OCI-LY7 (cell line): ENCODE data around the gene WDR7.

Experiments used
- EZH2phosphoT487 ChIP-seq: fragments of 200-600 bp; sonication (generic); IDR thresholded peaks from 2 replicates; pipeline ENCODE4 v1.6.1; 2018; ENCODE audit warnings: low read depth, borderline replicate concordance, mild to moderate bottlenecking, mixed run types, antibody characterized with exemption, low read length, moderate library complexity, mixed read lengths
- TF ChIP-seq, protein P1 (sequence below): fragments of 200-600 bp; sonication (generic); conservative IDR thresholded peaks from 2 replicates; pipeline ENCODE4 v1.5.1; 2014; ENCODE audit warnings: mild to moderate bottlenecking, antibody characterized with exemption, low read length, moderate library complexity, mixed read lengths

GRCh38 chr18:56997200-56997599 lies 346.0 kb downstream of the WDR7 start:
- TF ChIP-seq, protein P1, sequence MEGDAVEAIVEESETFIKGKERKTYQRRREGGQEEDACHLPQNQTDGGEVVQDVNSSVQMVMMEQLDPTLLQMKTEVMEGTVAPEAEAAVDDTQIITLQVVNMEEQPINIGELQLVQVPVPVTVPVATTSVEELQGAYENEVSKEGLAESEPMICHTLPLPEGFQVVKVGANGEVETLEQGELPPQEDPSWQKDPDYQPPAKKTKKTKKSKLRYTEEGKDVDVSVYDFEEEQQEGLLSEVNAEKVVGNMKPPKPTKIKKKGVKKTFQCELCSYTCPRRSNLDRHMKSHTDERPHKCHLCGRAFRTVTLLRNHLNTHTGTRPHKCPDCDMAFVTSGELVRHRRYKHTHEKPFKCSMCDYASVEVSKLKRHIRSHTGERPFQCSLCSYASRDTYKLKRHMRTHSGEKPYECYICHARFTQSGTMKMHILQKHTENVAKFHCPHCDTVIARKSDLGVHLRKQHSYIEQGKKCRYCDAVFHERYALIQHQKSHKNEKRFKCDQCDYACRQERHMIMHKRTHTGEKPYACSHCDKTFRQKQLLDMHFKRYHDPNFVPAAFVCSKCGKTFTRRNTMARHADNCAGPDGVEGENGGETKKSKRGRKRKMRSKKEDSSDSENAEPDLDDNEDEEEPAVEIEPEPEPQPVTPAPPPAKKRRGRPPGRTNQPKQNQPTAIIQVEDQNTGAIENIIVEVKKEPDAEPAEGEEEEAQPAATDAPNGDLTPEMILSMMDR: no peak
- TF ChIP-seq EZH2phosphoT487: no peak
